Mesendoderm (in vitro differentiated cells): ENCODE results near the gene SLC5A6.
A peak's percentile ranks its signal among the peaks of the same experiment; 100 is the strongest.

ENCODE experiments used
- DNase-seq: peaks from one replicate; pipeline ENCODE4 v3.0.0; 2013
- H2AK5ac ChIP-seq: 2 replicates; pipeline ENCODE4 v1.6.1; 2013; ENCODE audit warnings: low read length, inconsistent platforms
- H2BK120ac ChIP-seq: 2 replicates; pipeline ENCODE4 v1.6.1; 2013; ENCODE audit warnings: low read depth, mild to moderate bottlenecking, low read length, moderate library complexity, mixed read lengths
- H2BK15ac ChIP-seq: replicated peaks from 2 replicates; pipeline ENCODE4 v1.6.1; 2013; ENCODE audit warnings: low read depth, mild to moderate bottlenecking, moderate library complexity
- H2BK5ac ChIP-seq: 2 replicates; pipeline ENCODE4 v1.6.1; 2013; ENCODE audit warnings: low read length, inconsistent platforms
- H3K18ac ChIP-seq: 2 replicates; pipeline ENCODE4 v1.6.1; 2013; ENCODE audit warnings: mild to moderate bottlenecking, low read length, mixed read lengths
- H3K23ac ChIP-seq: one replicate; pipeline ENCODE4 v1.6.1; 2013; ENCODE audit warnings: low read length
- H3K27ac ChIP-seq: 2 replicates; pipeline ENCODE4 v1.5.1; 2013; ENCODE audit warnings: low read depth, mild to moderate bottlenecking, inconsistent platforms, low read length, moderate library complexity
- H3K27me3 ChIP-seq: 2 replicates; pipeline ENCODE4 v1.6.1; 2013; ENCODE audit warnings: low read length, control low read depth, mild to moderate bottlenecking, inconsistent platforms; ENCODE audit not compliant: insufficient read depth, poor library complexity
- H3K36me3 ChIP-seq: 2 replicates; pipeline ENCODE4 v1.6.1; 2013; ENCODE audit warnings: low read length, inconsistent platforms; ENCODE audit not compliant: control insufficient read depth, insufficient read depth
- H3K4ac ChIP-seq: one replicate; pipeline ENCODE4 v1.6.1; 2013; ENCODE audit warnings: low read depth, mild to moderate bottlenecking, low read length, moderate library complexity
- H3K4me1 ChIP-seq: 2 replicates; pipeline ENCODE4 v1.6.1; 2013; ENCODE audit warnings: low read depth, low read length, inconsistent platforms; ENCODE audit not compliant: control insufficient read depth
- H3K4me2 ChIP-seq: 2 replicates; pipeline ENCODE4 v1.6.1; 2013; ENCODE audit warnings: low read length
- H3K4me3 ChIP-seq: 2 replicates; pipeline ENCODE4 v1.5.1; 2013; ENCODE audit warnings: mild to moderate bottlenecking, low read length
- H3K56ac ChIP-seq: one replicate; pipeline ENCODE4 v1.6.1; 2013; ENCODE audit warnings: low read length
- H3K79me1 ChIP-seq: 2 replicates; pipeline ENCODE4 v1.6.1; 2013; ENCODE audit warnings: low read length, inconsistent platforms
- H3K79me2 ChIP-seq: 2 replicates; pipeline ENCODE4 v1.6.1; 2013; ENCODE audit warnings: mild to moderate bottlenecking, low read length; ENCODE audit not compliant: control insufficient read depth, insufficient read depth
- H3K9ac ChIP-seq: 2 replicates; pipeline ENCODE4 v1.6.1; 2013; ENCODE audit warnings: low read length, inconsistent platforms
- H4K5ac ChIP-seq: one replicate; pipeline ENCODE4 v1.6.1; 2013; ENCODE audit warnings: low read length
- H4K8ac ChIP-seq: one replicate; pipeline ENCODE4 v1.6.1; 2013; ENCODE audit warnings: low read depth, mild to moderate bottlenecking, control low read depth, low read length, moderate library complexity
- WGBS: extraction: QIAGEN DNeasy Blood & Tissue Kit; methylation state at CpG from one replicate; pipeline ENCODE4 v1.1.7; 2013; ENCODE audit warnings: low lambda C conversion rate, missing lambda C conversion rate; ENCODE audit not compliant: insufficient coverage; ENCODE audit errors: extremely low coverage; 5-methylcytosine and 5-hydroxymethylcytosine counted together

The SLC5A6 gene

GRCh38 chr2:27209621-27210401, 2.3 kb downstream of the SLC5A6 start:
- H3K27ac ChIP-seq: no peak overlapping the region
- no peak overlapping the region for H3K4ac ChIP-seq
- H3K36me3 ChIP-seq: peaks cover 13% of the 10 kb centered on the region
- no peak overlapping the region for H3K23ac ChIP-seq
- peak overlapping the region; percentile 31 for H3K9ac ChIP-seq
- no peak overlapping the region for H2BK15ac ChIP-seq
- no peak overlapping the region for H4K5ac ChIP-seq
- no peak overlapping the region for H3K4me3 ChIP-seq
- H3K4me2 ChIP-seq: peak overlapping the region; percentile 4
- no peak overlapping the region for H2BK5ac ChIP-seq
- peak; percentile 12 for DNase-seq
- WGBS: no CpG with 5 or more reads among the region's 6 CpGs
- peaks cover 13% of the 10 kb centered on the region for H3K79me1 ChIP-seq
- no peaks in the 10 kb centered on the region for H3K27me3 ChIP-seq
- no peak overlapping the region for H4K8ac ChIP-seq
- no peak overlapping the region for H2AK5ac ChIP-seq
- no peak overlapping the region for H2BK120ac ChIP-seq
- peaks cover 10% of the 10 kb centered on the region for H3K4me1 ChIP-seq
- H3K56ac ChIP-seq: peak overlapping the region; percentile 22
- H3K18ac ChIP-seq: no peak overlapping the region
- peaks cover 10% of the 10 kb centered on the region for H3K79me2 ChIP-seq

GRCh38 chr2:27208486-27209050, 3.5 kb downstream of the SLC5A6 start:
- Histone ChIP-seq H3K4me3 (no peak overlapping the region), H3K36me3 (peaks cover 17% of the 10 kb centered on the region), H3K27ac (no peak overlapping the region), H2BK5ac (no peak overlapping the region), H4K5ac (no peak overlapping the region), H2AK5ac (no peak overlapping the region), H3K4me2 (no peak overlapping the region), H4K8ac (no peak overlapping the region), H3K56ac (no peak overlapping the region), H3K79me2 (peaks cover 10% of the 10 kb centered on the region), H3K4me1 (peaks cover 10% of the 10 kb centered on the region), H3K9ac (peak overlapping the region; percentile 1), H2BK15ac (no peak overlapping the region), H3K23ac (no peak overlapping the region), H2BK120ac (no peak overlapping the region), H3K4ac (no peak overlapping the region), H3K79me1 (peaks cover 13% of the 10 kb centered on the region), H3K27me3 (no peaks in the 10 kb centered on the region), H3K18ac (no peak overlapping the region)
- peak; percentile 55 for DNase-seq
- no CpG with 5 or more reads among the region's 4 CpGs for WGBS

DNA sequence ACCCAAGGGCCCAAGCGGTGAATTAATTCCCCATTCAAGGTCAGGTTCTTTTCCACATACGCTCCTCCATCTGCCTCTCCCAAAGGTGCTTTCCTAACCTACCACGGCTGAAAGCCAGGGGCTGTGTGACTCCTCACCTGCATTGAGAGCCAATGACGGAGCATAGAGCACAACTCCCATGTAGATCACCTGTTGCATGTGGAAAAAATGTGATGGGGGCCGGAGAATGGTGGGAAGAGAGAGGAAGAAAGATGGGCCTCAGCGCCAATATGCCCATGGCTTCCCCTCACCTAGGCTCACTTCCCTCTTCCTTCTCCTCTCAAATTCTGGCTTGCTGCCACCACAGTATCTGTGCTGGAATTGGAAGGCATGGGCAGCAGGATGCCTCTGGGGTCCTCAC, 5.7 kb downstream of the SLC5A6 start:
- no CpG with 5 or more reads among the region's 6 CpGs for WGBS
- Histone ChIP-seq H2AK5ac (no peak overlapping the region), H2BK15ac (no peak overlapping the region), H3K56ac (no peak overlapping the region), H3K4ac (no peak overlapping the region), H4K5ac (no peak overlapping the region), H3K4me3 (no peak overlapping the region), H3K9ac (no peak overlapping the region), H3K4me2 (no peak overlapping the region), H3K27ac (no peak overlapping the region), H3K4me1 (peaks cover 10% of the 10 kb centered on the region), H3K18ac (no peak overlapping the region), H3K79me2 (peaks cover 10% of the 10 kb centered on the region), H3K79me1 (peaks cover 11% of the 10 kb centered on the region), H3K36me3 (peaks cover 27% of the 10 kb centered on the region), H4K8ac (no peak overlapping the region), H3K27me3 (no peaks in the 10 kb centered on the region), H3K23ac (no peak overlapping the region), H2BK5ac (no peak overlapping the region), H2BK120ac (no peak overlapping the region)
- DNase-seq: no peak

DNA sequence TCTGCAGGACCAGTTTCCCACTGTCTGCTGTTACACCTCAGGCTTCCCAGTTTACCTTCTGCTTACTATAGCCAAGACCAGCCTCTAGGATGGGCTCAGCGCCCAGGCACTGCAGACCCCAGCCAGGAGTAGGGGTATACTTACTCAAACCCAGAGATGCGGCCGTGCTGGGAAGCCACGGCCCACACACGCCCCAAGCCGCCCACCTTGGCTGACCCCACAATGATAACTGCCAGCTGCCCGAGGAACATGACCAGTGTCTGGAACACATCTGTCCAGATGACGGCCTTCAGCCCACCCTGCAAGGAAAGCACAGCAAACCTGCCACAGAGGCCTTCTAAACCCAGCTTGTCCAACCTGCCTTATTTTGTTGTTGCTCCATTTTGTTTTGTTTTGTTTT, 6.9 kb downstream of the SLC5A6 start:
- no peak overlapping the region for H3K23ac ChIP-seq
- WGBS: no CpG with 5 or more reads among the region's 8 CpGs
- no peak overlapping the region for H3K9ac ChIP-seq
- no peak overlapping the region for H4K5ac ChIP-seq
- no peak overlapping the region for H2BK120ac ChIP-seq
- no peak overlapping the region for H4K8ac ChIP-seq
- no peak overlapping the region for H3K18ac ChIP-seq
- no peak overlapping the region for H2AK5ac ChIP-seq
- no peak overlapping the region for H2BK5ac ChIP-seq
- peaks cover 10% of the 10 kb centered on the region for H3K4me1 ChIP-seq
- H3K36me3 ChIP-seq: peaks cover 27% of the 10 kb centered on the region
- H3K27ac ChIP-seq: no peak overlapping the region
- peaks cover 8% of the 10 kb centered on the region for H3K79me2 ChIP-seq
- no peak overlapping the region for H3K4ac ChIP-seq
- H3K56ac ChIP-seq: no peak overlapping the region
- H3K27me3 ChIP-seq: no peaks in the 10 kb centered on the region
- H3K79me1 ChIP-seq: peaks cover 11% of the 10 kb centered on the region
- no peak overlapping the region for H3K4me3 ChIP-seq
- no peak overlapping the region for H2BK15ac ChIP-seq
- DNase-seq: no peak
- H3K4me2 ChIP-seq: no peak overlapping the region

GRCh38 chr2:27204566-27204965, 7.5 kb downstream of the SLC5A6 start:
- no CpG with 5 or more reads among the region's 8 CpGs for WGBS
- Histone ChIP-seq H3K36me3 (peaks cover 29% of the 10 kb centered on the region), H2AK5ac (no peak overlapping the region)

More at GRCh38 chr2:27204566-27204965, 7.5 kb downstream of the SLC5A6 start:
- Histone ChIP-seq H2BK15ac (no peak overlapping the region), H3K18ac (no peak overlapping the region), H3K56ac (no peak overlapping the region), H3K9ac (no peak overlapping the region), H2BK5ac (no peak overlapping the region), H2BK120ac (no peak overlapping the region), H3K4me3 (no peak overlapping the region), H3K79me2 (peaks cover 5% of the 10 kb centered on the region), H3K79me1 (peaks cover 9% of the 10 kb centered on the region), H3K4me2 (no peak overlapping the region), H3K4me1 (peaks cover 6% of the 10 kb centered on the region), H3K4ac (no peak overlapping the region), H3K23ac (no peak overlapping the region), H4K8ac (no peak overlapping the region), H3K27me3 (no peaks in the 10 kb centered on the region), H3K27ac (no peak overlapping the region), H4K5ac (no peak overlapping the region)
- no peak for DNase-seq
